OCI-LY7 (cell line): Measurements from ENCODE around the gene COQ5. TPM values are rescaled to one million over a fixed set of nuclear protein-coding genes. Genes with fewer than 3 reads are reported as not detected.

Experiments
- BruUV-seq: library from RNA; stranded (reverse); fragments of 400-500 nt; replicated peaks from 2 replicates; lab custom pipeline; 2021; lab: Mats Ljungman, UMichigan
- CTCF ChIA-PET: fragments of 300-600 bp; sonication (Branson Sonifier 250); formaldehyde crosslinking; loops from one replicate; lab custom pipeline; 2022; ENCODE audit warnings: antibody characterized with exemption; ENCODE audit not compliant: unreplicated experiment; lab: Charles Lee
- POLR2A ChIA-PET: fragments of 300-600 bp; sonication (Branson Sonifier 250); formaldehyde crosslinking; loops from one replicate; lab custom pipeline; 2022; ENCODE audit warnings: antibody characterized with exemption; lab: Charles Lee
- DNase-seq: peaks from one replicate; pipeline ENCODE4 v3.0.0-alpha.2; 2015; ENCODE audit warnings: low spot score
- H2AFZ ChIP-seq: fragments of 200-600 bp; sonication (generic), shearing (Covaris generic); 2 replicates; pipeline ENCODE4 v1.6.1; 2014; ENCODE audit warnings: mild to moderate bottlenecking, antibody characterized with exemption, low read length, moderate library complexity
- H3K27ac ChIP-seq: fragments of 200-600 bp; sonication (generic); 2 replicates; pipeline ENCODE4 v1.5.1; 2014; ENCODE audit warnings: mixed run types, low read depth, mild to moderate bottlenecking, moderate library complexity, low read length, inconsistent platforms; ENCODE audit not compliant: poor library complexity, severe bottlenecking
- H3K36me3 ChIP-seq: fragments of 200-600 bp; sonication (generic); 2 replicates; pipeline ENCODE4 v1.6.1; 2014; ENCODE audit warnings: mild to moderate bottlenecking, antibody characterized with exemption, low read length, moderate library complexity, mixed read lengths; ENCODE audit not compliant: insufficient read depth
- H3K4me1 ChIP-seq: fragments of 200-600 bp; sonication (generic); 2 replicates; pipeline ENCODE4 v1.5.1; 2014; ENCODE audit warnings: mild to moderate bottlenecking, low read length; ENCODE audit not compliant: insufficient read depth, poor library complexity, severe bottlenecking
- H3K4me2 ChIP-seq: fragments of 200-600 bp; sonication (generic); 2 replicates; pipeline ENCODE4 v1.6.1; 2014; ENCODE audit warnings: mild to moderate bottlenecking, low read length
- H3K4me3 ChIP-seq: fragments of 200-600 bp; sonication (generic); 2 replicates; pipeline ENCODE4 v1.5.1; 2014; ENCODE audit warnings: mild to moderate bottlenecking, low read depth, low read length; ENCODE audit not compliant: poor library complexity, severe bottlenecking
- H3K79me2 ChIP-seq: fragments of 200-600 bp; sonication (generic); 2 replicates; pipeline ENCODE4 v1.6.1; 2016; ENCODE audit warnings: low read depth, mild to moderate bottlenecking, low read length, moderate library complexity, mixed read lengths; ENCODE audit not compliant: insufficient read depth
- H3K9me2 ChIP-seq: fragments of 200-600 bp; sonication (generic); 2 replicates; pipeline ENCODE4 v1.6.1; 2016; ENCODE audit warnings: mild to moderate bottlenecking, low read length, mixed read lengths; ENCODE audit not compliant: insufficient read depth
- H3K9me3 ChIP-seq: fragments of 200-600 bp; sonication (generic); 2 replicates; pipeline ENCODE4 v1.6.1; 2014; ENCODE audit warnings: mild to moderate bottlenecking, mixed run types, low read length, mixed read lengths
- H4K20me1 ChIP-seq: fragments of 200-600 bp; sonication (generic); 2 replicates; pipeline ENCODE4 v1.6.1; 2014; ENCODE audit warnings: mild to moderate bottlenecking, antibody characterized with exemption, low read length, moderate library complexity, mixed read lengths; ENCODE audit not compliant: insufficient read depth
- CTCF ChIP-seq: fragments of 200-600 bp; sonication (generic); conservative IDR thresholded peaks from 2 replicates; pipeline ENCODE4 v1.5.1; 2014; ENCODE audit warnings: mild to moderate bottlenecking, antibody characterized with exemption, low read length, moderate library complexity, mixed read lengths
- EZH2phosphoT487 ChIP-seq: fragments of 200-600 bp; sonication (generic); IDR thresholded peaks from 2 replicates; pipeline ENCODE4 v1.6.1; 2018; ENCODE audit warnings: low read depth, borderline replicate concordance, mild to moderate bottlenecking, mixed run types, antibody characterized with exemption, low read length, moderate library complexity, mixed read lengths
- intact Hi-C: fragments of 100-400 bp; cut with micrococcal nuclease; formaldehyde crosslinking; loops from one replicate; pipeline ENCODE4 v1.10.0; 2022; ENCODE audit not compliant: unreplicated experiment
- total RNA-seq, 2 experiments: library from RNA; depleted of rRNA in 1 of 2; stranded (reverse); fragments of >200 nt in 1 of 2; shearing (Covaris generic) in 1 of 2; gene quantifications; 2 replicates each; pipeline ENCODE4 v1.2.3, GENCODE V29; 2014 to 2022

COQ5 gene
- total RNA-seq, 2 experiments from 2014 or later: 40.9 to 49.5 TPM

GRCh38 chr12:120554678-120555077, 25.7 kb upstream of the COQ5 start:
- no peak for DNase-seq
- no peak overlapping the region for H3K27ac ChIP-seq
- no peak overlapping the region for H2AFZ ChIP-seq
- H4K20me1 ChIP-seq: no peaks in the 10 kb centered on the region
- ChIA-PET POLR2A (interaction anchor here (0.6 kb wide), 1 partner anchor 143 kb away, joined by 3 read pairs; no protein-coding TSS in a partner anchor), CTCF (no interaction called here)
- TF ChIP-seq EZH2phosphoT487 (no peak), CTCF (no peak)
- no peaks in the 10 kb centered on the region for H3K9me3 ChIP-seq
- no peak overlapping the region for H3K4me2 ChIP-seq
- intact Hi-C loops: no loop called here
- H3K9me2 ChIP-seq: no peaks in the 10 kb centered on the region
- H3K36me3 ChIP-seq: peaks cover 82% of the 10 kb centered on the region
- no peak overlapping the region for H3K4me3 ChIP-seq
- BruUV-seq: no TSS peak
- peaks cover 11% of the 10 kb centered on the region; the same call in 1 of the 2 replicates for H3K79me2 ChIP-seq
- H3K4me1 ChIP-seq: no peaks in the 10 kb centered on the region

- Histone ChIP-seq H3K9me2 (no peaks in the 10 kb centered on the region), H3K4me1 (no peaks in the 10 kb centered on the region), H3K36me3 (peaks cover 83% of the 10 kb centered on the region), H3K27ac (no peak overlapping the region), H2AFZ (no peak overlapping the region), H3K79me2 (peaks cover 61% of the 10 kb centered on the region; the same call in 1 of the 2 replicates), H4K20me1 (no peaks in the 10 kb centered on the region), H3K9me3 (no peaks in the 10 kb centered on the region), H3K4me2 (no peak overlapping the region), H3K4me3 (no peak overlapping the region)
- BruUV-seq: no TSS peak
- ChIA-PET POLR2A (no interaction called here), CTCF (no interaction called here)
- DNase-seq: no peak
- no peak for TF ChIP-seq EZH2phosphoT487
- TF ChIP-seq CTCF: no peak
- intact Hi-C loops: no loop called here
Measured at GRCh38 chr12:120546050-120546386, 17.1 kb upstream of the COQ5 start.

GRCh38 chr12:120544691-120545090, 15.7 kb upstream of the COQ5 start:
- H3K27ac ChIP-seq: no peak overlapping the region
- H3K9me2 ChIP-seq: no peaks in the 10 kb centered on the region
- H3K9me3 ChIP-seq: no peaks in the 10 kb centered on the region
- no peak overlapping the region for H3K4me2 ChIP-seq
- no peak overlapping the region for H2AFZ ChIP-seq
- DNase-seq: no peak
- no peaks in the 10 kb centered on the region for H3K4me1 ChIP-seq
- ChIA-PET CTCF (no interaction called here), POLR2A (no interaction called here)
- intact Hi-C loops: no loop called here
- no peaks in the 10 kb centered on the region for H4K20me1 ChIP-seq
- H3K36me3 ChIP-seq: peaks cover 87% of the 10 kb centered on the region
- no peak for TF ChIP-seq CTCF
- no peak for TF ChIP-seq EZH2phosphoT487
- no TSS peak for BruUV-seq
- H3K4me3 ChIP-seq: no peak overlapping the region
- peaks cover 64% of the 10 kb centered on the region for H3K79me2 ChIP-seq
